Parathyroid adenoma (tissue), 2 donors: ENCODE results near the gene VHLL.
"Not testable (repeated sequence)": the region's sequence is repeated elsewhere in the genome, so short reads cannot be mapped to it uniquely, and the experiment has no call there.

Source experiments
- H2AFZ ChIP-seq: fragments of 300-600 bp; sonication (generic); one replicate; pipeline ENCODE4 v1.7.0; 2017; ENCODE audit warnings: antibody characterized with exemption, mild to moderate bottlenecking
- H3K27ac ChIP-seq: fragments of 300-600 bp; sonication (generic); one replicate; pipeline ENCODE4 v1.7.0; 2017
- H3K27me3 ChIP-seq: fragments of 300-600 bp; sonication (generic); one replicate; pipeline ENCODE4 v1.7.0; 2017; ENCODE audit warnings: low read length; ENCODE audit not compliant: control insufficient read depth, insufficient read depth
- H3K36me3 ChIP-seq: fragments of 300-600 bp; sonication (generic); one replicate; pipeline ENCODE4 v1.7.0; 2017; ENCODE audit warnings: low read length; ENCODE audit not compliant: control insufficient read depth, insufficient read depth
- H3K4me1 ChIP-seq: fragments of 300-600 bp; sonication (generic); one replicate; pipeline ENCODE4 v1.7.0; 2017; ENCODE audit warnings: control low read depth
- H3K4me2 ChIP-seq: fragments of 300-600 bp; sonication (generic); one replicate; pipeline ENCODE4 v1.7.0; 2017; ENCODE audit warnings: low read length
- H3K4me3 ChIP-seq: fragments of 300-600 bp; sonication (generic); one replicate; pipeline ENCODE4 v1.7.0; 2017; ENCODE audit warnings: low read depth, low read length
- H3K79me2 ChIP-seq: fragments of 300-600 bp; sonication (generic); one replicate; pipeline ENCODE4 v1.7.0; 2017; ENCODE audit warnings: control low read depth
- H3K9ac ChIP-seq: fragments of 300-600 bp; sonication (generic); one replicate; pipeline ENCODE4 v1.7.0; 2017; ENCODE audit warnings: mild to moderate bottlenecking
- H3K9me3 ChIP-seq: fragments of 300-600 bp; sonication (generic); one replicate; pipeline ENCODE4 v1.7.0; 2017; ENCODE audit warnings: low read length; ENCODE audit not compliant: control insufficient read depth
- TF ChIP-seq, protein P1 (sequence below): fragments of 300-600 bp; sonication (generic); IDR thresholded peaks from one replicate; pipeline ENCODE4 v1.7.0; 2017; ENCODE audit warnings: antibody characterized with exemption, mild to moderate bottlenecking
- donor health status: primary hyperparathyroidism.

The VHLL gene

DNA sequence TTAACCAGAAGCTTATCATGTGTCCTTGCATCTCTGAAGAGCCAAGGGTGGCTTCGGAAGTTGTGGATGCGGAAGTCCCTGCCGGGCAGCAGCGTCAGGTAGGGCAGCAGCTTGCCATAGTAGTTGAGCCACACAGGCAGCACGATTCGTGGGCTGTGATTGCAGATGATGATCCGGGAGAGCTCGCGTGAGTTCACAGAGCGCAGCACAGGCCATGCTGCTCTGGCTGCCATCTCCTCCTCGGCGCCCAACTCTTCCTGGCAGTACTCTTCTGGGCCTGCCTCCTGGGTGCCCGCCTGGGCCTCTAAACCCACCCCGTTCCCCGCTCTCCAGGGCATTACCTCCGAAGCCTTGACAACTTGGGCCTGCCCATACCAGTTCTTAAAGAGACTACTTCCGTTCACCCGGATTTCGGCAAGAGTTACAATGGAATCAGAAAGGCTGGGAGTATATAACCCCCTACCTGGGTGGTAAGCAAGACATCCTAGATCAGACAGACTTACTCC, at the start of gene VHLL:
VHLL (minus strand) TSS at position 456 of the 506 bp plus-strand sequence; CDS start at position 338, 118 bp downstream.
- no peak within 1 kb of the TSS for H3K4me3 ChIP-seq
- TF ChIP-seq, protein P1, sequence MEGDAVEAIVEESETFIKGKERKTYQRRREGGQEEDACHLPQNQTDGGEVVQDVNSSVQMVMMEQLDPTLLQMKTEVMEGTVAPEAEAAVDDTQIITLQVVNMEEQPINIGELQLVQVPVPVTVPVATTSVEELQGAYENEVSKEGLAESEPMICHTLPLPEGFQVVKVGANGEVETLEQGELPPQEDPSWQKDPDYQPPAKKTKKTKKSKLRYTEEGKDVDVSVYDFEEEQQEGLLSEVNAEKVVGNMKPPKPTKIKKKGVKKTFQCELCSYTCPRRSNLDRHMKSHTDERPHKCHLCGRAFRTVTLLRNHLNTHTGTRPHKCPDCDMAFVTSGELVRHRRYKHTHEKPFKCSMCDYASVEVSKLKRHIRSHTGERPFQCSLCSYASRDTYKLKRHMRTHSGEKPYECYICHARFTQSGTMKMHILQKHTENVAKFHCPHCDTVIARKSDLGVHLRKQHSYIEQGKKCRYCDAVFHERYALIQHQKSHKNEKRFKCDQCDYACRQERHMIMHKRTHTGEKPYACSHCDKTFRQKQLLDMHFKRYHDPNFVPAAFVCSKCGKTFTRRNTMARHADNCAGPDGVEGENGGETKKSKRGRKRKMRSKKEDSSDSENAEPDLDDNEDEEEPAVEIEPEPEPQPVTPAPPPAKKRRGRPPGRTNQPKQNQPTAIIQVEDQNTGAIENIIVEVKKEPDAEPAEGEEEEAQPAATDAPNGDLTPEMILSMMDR, result no peak
- no peaks in the 10 kb centered on the region for H3K4me1 ChIP-seq
- no peaks in the 10 kb centered on the region for H3K36me3 ChIP-seq
- no peak within 1 kb of the TSS for H2AFZ ChIP-seq
- H3K9ac ChIP-seq, result no peak within 1 kb of the TSS
- no peak within 1 kb of the TSS for H3K4me2 ChIP-seq
- H3K9me3 ChIP-seq, result no peaks in the 10 kb centered on the region
- H3K79me2 ChIP-seq, result no peaks in the 10 kb centered on the region
- no peaks in the 10 kb centered on the region for H3K27me3 ChIP-seq
- H3K27ac ChIP-seq, result no peak within 1 kb of the TSS

DNA sequence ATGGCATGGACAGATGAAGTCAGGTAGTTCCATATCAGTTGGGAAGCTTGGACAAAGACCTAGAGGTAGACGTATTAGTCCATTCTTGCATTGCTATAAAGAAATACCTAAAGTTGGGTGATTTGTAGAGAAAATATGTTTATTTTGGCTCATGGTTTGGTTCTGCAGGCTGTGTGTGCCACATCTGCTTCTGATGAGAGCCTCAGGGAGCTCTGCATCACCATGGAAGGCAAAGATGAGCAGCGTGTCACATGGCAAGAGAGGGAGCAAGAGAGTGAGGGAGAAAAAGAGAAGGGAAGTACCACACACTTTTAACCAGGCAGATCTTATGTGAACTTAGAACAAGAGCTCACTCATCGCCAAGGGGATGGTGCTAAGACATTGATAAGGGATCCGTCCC, 48.2 kb upstream of the VHLL start:
- Histone ChIP-seq H3K9ac (no peak overlapping the region), H3K9me3 (no peaks in the 10 kb centered on the region), H3K27me3 (no peaks in the 10 kb centered on the region), H3K36me3 (no peaks in the 10 kb centered on the region), H3K79me2 (no peaks in the 10 kb centered on the region), H3K27ac (no peak overlapping the region), H2AFZ (no peak overlapping the region), H3K4me1 (no peaks in the 10 kb centered on the region), H3K4me2 (no peak overlapping the region), H3K4me3 (no peak overlapping the region)
- TF ChIP-seq, protein P1, result no peak

- H3K4me2 ChIP-seq, result no peak overlapping the region
- H3K27me3 ChIP-seq, result no peaks in the 10 kb centered on the region
- H3K4me1 ChIP-seq, result no peaks in the 10 kb centered on the region
- H3K79me2 ChIP-seq, result no peaks in the 10 kb centered on the region
- no peaks in the 10 kb centered on the region for H3K36me3 ChIP-seq
- H2AFZ ChIP-seq, result no peak overlapping the region
- no peak overlapping the region for H3K4me3 ChIP-seq
- H3K27ac ChIP-seq, result no peak overlapping the region
- TF ChIP-seq, protein P1, result no peak
- H3K9me3 ChIP-seq, result no peaks in the 10 kb centered on the region
- no peak overlapping the region for H3K9ac ChIP-seq
These were observed 47.5 kb upstream of the VHLL start for GRCh38 chr1:156346636-156347035.

DNA sequence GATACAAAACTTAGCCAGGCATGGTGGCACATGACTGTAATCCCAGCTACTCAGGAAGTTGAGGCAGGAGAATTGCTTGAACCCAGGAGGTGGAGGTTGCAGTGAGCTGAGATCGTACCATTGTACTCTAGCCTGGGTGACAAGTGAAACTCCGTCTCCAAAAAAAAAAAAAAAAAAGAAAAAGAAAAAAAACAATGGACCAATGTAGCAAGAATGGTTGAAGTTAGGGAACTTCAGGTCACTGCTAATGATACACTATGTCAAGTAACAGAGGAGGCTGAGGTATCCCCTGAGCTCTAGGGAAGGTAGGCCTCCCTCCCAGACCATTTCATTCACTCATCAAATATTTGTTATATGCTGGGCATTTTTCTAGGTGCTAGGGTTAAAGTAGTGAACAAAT, 46.9 kb upstream of the VHLL start:
- not testable (repeated sequence) for H2AFZ ChIP-seq, H3K4me2 ChIP-seq, H3K27me3 ChIP-seq, H3K9me3 ChIP-seq, H3K4me3 ChIP-seq, H3K36me3 ChIP-seq, H3K9ac ChIP-seq, H3K4me1 ChIP-seq, H3K79me2 ChIP-seq, H3K27ac ChIP-seq

- Histone ChIP-seq H3K9me3 (no peaks in the 10 kb centered on the region), H3K27ac (no peak overlapping the region), H3K36me3 (no peaks in the 10 kb centered on the region), H3K4me3 (no peak overlapping the region), H3K4me1 (no peaks in the 10 kb centered on the region), H3K9ac (no peak overlapping the region), H3K4me2 (no peak overlapping the region), H3K27me3 (no peaks in the 10 kb centered on the region), H3K79me2 (no peaks in the 10 kb centered on the region), H2AFZ (no peak overlapping the region)
- TF ChIP-seq, protein P1, result no peak
These were observed 45.3 kb upstream of the VHLL start for GRCh38 chr1:156344409-156344808.
